ENCODE data around the gene SELENOS.
A peak's percentile ranks its signal among the peaks of the same experiment; 100 is the strongest.
"Not testable (repeated sequence)": the region's sequence is repeated elsewhere in the genome, so short reads cannot be mapped to it uniquely, and the experiment has no call there.

The SELENOS gene

DNA sequence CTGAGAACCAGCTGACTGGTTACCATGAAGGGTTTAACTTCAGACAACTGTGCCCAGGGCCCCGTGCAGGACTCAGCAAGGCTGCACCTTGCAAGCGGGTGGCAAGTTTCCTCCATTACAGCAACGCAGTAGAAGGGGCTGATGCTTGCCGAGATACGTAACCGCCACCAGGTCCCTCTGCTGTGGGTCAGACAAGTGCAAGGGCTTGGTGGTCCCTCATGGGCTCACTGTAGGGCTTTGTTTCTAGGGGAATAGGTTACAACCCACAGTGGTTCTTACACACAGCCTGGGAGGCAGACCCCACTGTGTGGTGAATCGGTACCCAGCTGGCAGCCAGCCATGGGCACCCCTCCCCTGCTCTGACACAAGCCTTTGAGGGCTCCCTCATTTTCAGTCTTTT is 33.2 kb upstream of the SELENOS start:
- no peak for DNase-seq (ENCODE audit: extremely low spot score, insufficient read length, low read depth)
- FAIRE-seq, result no peak

GRCh38 chr15:101310161-101310480 is 32.8 kb upstream of the SELENOS start:
- FAIRE-seq (no peak), DNase-seq (ENCODE audit: extremely low spot score, insufficient read length, low read depth) (no peak)

- FAIRE-seq, result no peak
These were observed 32.3 kb upstream of the SELENOS start for GRCh38 chr15:101309436-101310160.

DNA sequence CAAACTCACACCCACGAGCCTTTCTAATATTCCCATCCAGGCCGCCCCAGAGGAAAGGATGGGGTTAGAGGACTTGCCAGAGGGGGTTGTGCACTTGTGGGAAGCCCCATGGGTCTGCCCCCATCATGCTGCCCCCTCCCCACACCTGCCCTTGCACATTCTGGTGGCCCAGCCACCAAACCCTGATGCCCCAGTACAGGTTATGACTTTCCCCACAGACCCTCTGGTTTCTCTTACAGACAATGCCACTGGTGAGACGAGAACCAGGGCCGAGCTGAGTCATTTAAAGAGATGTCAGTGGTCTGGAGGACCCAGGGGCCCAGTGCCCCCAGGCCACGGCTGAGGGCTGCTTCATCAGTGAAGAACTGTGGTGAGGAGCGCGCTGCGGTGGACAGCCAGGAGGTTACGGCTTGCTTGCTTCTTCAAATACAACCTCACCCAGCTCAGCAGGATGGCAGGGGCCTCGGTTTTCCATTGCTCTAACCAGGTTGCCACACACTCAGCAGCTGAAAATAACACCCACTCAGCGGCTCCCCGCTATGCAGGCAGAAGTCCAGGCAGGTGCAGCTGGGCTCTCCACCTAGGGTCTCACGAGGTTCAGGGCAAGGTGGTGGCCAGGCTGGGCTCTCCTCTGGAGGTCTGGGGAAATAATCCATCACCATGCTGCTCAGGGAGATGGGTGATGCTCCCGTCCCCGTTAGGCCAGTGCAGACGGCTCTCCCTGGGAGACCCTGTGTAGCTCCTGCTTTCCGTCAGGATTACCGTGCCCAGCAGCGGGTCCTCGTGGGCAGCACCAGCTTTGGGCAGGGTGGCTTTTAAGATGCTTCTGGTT is 31.5 kb upstream of the SELENOS start:
- no peak for FAIRE-seq
- no peak for DNase-seq (ENCODE audit: extremely low spot score, insufficient read length, low read depth)

More at GRCh38 chr15:101309436-101310160, 32.3 kb upstream of the SELENOS start:
- DNase-seq (ENCODE audit: extremely low spot score, insufficient read length, low read depth), result no peak

DNA sequence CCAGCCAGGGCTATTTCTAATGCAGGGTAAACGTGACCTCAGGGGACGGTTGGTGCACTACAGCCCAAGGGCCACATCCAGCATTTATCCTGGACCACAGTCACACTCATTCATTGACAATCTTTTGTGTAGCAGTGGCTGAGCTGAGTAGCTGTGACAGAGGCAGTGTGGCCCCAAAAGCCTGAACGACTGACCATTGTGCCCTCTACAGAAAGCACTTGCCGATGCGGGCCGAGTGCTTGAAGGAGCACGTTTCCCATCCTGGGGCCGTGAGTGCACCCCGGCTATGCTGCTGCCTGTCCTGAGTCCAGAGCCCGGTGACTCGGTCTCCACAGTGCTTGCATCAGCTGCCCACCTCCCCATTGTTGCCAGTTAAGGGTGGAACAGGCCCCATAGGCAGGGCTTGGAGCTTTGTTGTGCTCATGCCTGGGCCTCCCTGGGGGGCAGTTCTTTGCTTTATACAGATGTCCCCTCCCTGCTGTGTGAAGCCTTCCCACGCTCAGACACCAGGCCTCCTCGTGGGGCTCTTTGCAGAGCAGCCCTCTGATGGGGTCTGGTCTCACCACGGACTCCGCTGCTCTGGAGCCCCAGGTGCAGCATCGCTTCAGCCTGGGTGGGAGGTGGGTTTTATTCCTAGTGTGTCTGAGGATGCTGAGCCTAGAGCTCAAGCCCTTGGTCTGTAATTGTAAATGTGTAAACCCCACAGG is 30.8 kb upstream of the SELENOS start:
- DNase-seq (ENCODE audit: extremely low spot score, insufficient read length, low read depth) (no peak), FAIRE-seq (no peak)

DNA sequence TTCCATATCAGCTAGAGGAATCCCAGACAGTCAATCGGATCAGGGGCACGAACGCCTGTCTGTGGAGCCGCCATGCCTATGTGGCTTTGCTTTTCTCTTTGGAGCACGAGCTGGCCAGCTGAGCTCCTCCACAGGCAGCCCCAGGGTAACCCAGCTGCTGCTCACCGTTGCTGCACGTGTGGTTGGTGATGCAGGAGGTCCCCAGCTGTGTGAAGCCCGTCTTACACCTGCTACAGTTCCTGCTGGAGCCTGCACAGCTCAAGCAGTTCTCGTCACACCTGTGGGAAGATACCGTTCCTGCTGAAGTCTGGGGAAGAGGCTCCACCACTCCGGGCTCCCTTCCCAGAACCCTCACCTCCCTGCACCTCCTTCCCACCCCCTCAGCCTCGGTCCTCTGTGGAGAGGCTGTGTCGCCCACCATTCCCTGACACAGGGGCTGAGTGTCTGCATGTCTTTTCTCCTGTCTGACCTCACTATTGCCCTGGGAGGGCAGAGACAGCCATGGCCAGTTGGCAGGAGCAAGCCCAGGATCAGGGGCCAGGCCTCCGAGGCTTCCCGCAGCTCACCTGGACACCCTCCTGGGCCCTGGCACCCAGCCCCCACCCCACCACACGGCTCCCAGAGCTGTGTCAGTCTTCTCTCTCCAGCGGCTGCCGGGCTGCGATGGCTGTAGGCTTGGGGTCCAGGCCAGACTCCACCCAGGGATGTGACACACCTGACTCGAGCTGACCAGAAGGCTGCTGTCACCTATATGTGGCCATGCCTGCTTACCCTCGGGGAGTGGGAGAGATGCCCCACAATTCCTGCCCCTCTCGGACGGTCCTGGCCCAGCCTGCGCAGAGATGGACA is 30.0 kb upstream of the SELENOS start:
- DNase-seq (ENCODE audit: extremely low spot score, insufficient read length, low read depth), result no peak
- FAIRE-seq, result no peak

DNA sequence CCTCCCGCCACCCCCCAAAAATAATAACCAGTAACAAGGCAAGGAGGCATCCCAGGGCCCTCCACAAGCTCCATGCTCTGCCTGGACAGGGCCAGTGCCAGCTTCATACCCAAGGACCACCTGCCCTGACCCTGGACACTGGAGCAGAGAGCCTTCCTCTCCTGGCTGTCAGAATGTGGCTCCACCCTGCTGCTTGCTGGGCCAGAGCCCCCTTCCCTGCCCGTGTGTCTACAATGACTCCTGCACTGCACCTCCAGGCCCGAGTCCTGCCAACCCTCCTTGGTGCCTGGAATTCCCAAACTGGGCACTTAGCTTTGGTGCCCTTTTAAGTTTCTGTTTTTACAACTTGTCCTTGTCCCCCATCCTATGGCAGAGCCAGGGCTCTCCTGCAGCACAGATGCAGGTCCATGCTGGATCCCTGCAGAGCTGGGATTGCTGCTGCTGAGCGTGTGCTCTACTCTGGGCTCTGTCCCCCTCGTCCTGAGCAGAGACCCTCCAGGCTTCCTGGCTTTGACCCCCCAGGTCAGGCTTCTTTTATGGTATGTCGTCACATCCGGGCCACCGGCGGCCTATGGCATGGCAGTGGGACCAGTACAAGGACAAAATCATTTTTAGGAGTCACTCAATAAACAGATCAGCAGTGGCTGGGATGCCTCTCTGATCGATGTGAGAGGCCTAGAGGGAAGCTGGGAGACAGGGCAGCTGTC is 29.2 kb upstream of the SELENOS start:
- FAIRE-seq (no peak), DNase-seq (ENCODE audit: extremely low spot score, insufficient read length, low read depth) (no peak)

- DNase-seq (ENCODE audit: extremely low spot score, insufficient read length, low read depth) (no peak), FAIRE-seq (no peak)
These were observed 28.6 kb upstream of the SELENOS start for GRCh38 chr15:101305820-101306255.

- DNase-seq (ENCODE audit: extremely low spot score, insufficient read length, low read depth) (no peak), FAIRE-seq (no peak)
These were observed 26.1 kb upstream of the SELENOS start for GRCh38 chr15:101303408-101303807.

DNA sequence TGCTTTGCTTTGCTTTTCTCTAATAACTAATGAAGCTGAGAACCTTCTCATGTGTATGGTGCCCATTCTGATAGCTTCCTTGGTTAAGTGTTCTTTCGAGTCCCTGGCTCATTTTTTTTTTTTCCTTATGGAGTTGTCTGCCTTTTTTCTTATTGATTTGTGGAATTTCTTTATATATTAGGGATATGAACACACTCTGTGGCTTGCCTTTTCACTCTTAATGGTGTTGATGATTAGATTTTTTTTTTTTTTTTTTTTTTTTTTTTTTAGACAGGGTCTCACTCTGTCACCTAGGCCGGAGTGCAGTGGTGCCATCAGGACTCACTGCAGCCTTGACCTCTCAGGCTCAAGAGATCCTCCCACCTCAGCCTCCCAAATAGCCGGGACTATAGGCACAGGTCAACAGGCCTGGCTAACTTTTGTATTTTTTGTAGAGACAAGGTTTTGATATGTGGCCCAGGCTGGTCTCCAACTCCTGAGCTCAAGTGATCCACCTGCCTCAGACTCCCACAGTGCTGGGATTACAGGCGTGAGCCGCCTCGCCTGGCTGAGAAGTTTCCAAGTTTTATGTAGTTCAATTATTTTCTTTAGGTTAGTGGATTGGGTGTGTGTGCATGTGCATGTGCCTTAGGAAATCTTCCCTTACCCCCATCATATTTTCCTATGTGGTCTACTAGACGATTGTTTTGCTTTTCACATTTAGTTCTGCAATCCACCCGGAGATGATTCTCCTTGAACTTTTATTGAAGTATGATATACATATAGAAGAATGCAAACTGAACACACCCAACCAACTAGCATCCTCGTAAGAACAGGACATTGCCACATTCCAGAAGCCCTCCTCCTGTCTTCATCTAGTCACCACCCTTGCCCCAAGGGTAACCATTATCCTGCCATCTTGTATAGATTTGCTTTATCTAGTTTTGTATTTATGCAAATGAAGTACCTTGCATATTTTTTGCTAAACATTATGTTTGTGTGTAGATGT is 19.4 kb upstream of the SELENOS start:
- FAIRE-seq (no peak), DNase-seq (ENCODE audit: extremely low spot score, insufficient read length, low read depth) (no peak)

GRCh38 chr15:101295607-101296161 is 18.4 kb upstream of the SELENOS start:
- no peak for DNase-seq (ENCODE audit: extremely low spot score, insufficient read length, low read depth)
- no peak for FAIRE-seq

DNA sequence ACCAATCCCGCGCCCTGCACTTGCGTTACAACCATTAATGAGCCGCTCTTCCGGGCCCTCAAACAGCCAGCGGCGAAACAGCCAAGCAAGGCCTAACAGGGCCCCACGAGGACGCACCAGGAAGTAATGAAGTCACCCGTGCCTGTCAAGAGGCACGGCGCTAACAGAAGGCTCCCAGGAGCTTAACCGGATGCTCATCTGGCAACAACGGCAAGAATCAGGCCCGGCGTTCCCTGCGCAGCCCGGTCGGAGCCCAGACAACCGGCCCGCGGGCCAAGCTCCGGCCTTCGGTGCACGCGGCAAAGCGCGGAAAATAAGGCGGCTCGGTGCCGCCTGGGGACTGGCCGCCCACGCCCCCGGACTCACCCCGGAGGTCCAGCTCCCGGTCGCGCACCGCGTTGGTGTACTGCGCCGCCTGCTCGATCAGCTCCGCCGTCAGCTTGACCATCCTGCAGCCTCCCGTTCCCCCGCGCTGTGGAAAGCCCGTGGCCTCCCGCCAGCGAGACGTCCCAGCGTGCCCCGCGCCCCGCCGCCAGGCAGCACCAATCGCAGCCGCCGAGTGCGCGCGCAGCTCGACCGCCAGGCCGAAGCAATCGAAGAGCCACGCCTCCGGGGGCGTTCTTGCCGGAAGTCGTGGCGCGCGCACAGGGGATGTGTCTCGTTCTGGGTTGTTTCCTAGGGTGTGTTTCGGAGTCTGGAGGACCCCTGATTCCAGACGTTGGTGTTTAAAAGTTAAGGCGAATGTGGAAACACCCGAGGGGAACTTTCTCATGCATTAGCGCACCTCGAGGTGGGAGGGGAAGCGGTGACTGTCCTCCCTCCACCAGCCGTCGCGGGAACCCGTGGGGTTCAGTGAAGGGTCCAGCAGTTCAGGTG is 17.7 kb upstream of the SELENOS start, which contains the start of gene SNRPA1:
Gene SNRPA1 (minus strand): TSS at position 518 of the 876 bp plus-strand sequence. CDS start 70 bp downstream, at position 448.
- FAIRE-seq (peak; percentile 80), DNase-seq (ENCODE audit: extremely low spot score, insufficient read length, low read depth) (peak; percentile 97)

DNA sequence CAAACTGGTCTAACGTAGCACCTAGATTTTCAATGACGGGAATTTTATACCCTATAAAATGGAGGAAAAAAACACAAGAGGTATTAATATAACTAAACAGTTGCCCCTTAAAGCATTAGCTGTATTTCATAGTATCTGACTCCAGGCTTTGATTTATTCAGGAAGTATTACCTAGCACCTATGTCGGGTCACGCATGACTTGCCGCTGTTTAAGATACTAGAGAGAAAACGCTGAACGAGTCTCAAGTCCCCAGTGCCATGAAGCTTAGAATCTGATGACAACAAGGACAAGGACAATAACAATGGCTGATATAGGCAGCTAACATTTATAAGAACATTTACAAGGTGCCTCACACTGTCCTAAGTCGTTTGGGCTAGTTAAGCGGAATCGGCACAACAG is 15.8 kb upstream of the SELENOS start:
- FAIRE-seq (no peak), DNase-seq (ENCODE audit: extremely low spot score, insufficient read length, low read depth) (no peak)

GRCh38 chr15:101288905-101289513 is 11.7 kb upstream of the SELENOS start:
- FAIRE-seq, result peak; percentile 45
- no peak for DNase-seq (ENCODE audit: extremely low spot score, insufficient read length, low read depth)

DNA sequence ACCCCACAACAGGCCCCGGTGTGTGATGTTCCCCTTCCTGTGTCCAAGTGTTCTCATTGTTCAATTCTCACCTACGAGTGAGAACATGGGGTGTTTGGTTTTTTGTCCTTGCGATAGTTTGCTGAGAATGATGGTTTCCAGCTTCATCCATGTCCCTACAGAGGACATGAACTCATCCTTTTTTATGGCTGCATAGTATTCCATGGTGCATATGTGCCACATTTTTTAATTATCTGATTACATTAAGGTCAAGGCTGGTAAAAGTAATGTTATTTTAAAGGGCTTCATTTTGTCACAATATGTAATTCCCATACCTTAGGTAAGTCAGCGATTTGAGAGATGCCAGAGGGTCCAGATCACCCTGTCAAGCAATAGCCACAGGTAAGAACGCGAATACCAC is 10.1 kb upstream of the SELENOS start:
- not testable (repeated sequence) for FAIRE-seq; DNase-seq (ENCODE audit: extremely low spot score, insufficient read length, low read depth)

GRCh38 chr15:101286471-101287114 is 9.3 kb upstream of the SELENOS start:
- FAIRE-seq, result no peak
- DNase-seq (ENCODE audit: extremely low spot score, insufficient read length, low read depth), result no peak

All from GM18507 (cell line).